SHP77 treated with DMSO at 0.1 percent for 48 hours (cell line): ENCODE results near the gene CEP164.
"Not testable (repeated sequence)": the region's sequence is repeated elsewhere in the genome, so short reads cannot be mapped to it uniquely, and the experiment has no call there.

Source experiments
- DNase-seq: peaks from one replicate; lab custom pipeline; 2025; lab: John Stamatoyannopoulos, UW

The CEP164 gene

GRCh38 chr11:117396970-117397369, 69.3 kb downstream of the CEP164 start:
- no peak for DNase-seq

GRCh38 chr11:117398618-117399017, 71.0 kb downstream of the CEP164 start:
- DNase-seq = not testable (repeated sequence)

- not testable (repeated sequence) for DNase-seq
Measured at GRCh38 chr11:117399100-117399840, 71.6 kb downstream of the CEP164 start.

- DNase-seq = not testable (repeated sequence)
Measured at GRCh38 chr11:117405898-117406297, 78.2 kb downstream of the CEP164 start.

- no peak for DNase-seq
Measured at GRCh38 chr11:117407016-117407415, 79.4 kb downstream of the CEP164 start.

GRCh38 chr11:117408356-117408755, 80.7 kb downstream of the CEP164 start:
- no peak for DNase-seq

GRCh38 chr11:117409511-117409910, 81.9 kb downstream of the CEP164 start:
- DNase-seq = no peak

GRCh38 chr11:117410238-117410637, 82.6 kb downstream of the CEP164 start:
- DNase-seq = no peak

GRCh38 chr11:117410861-117411710, 83.4 kb downstream of the CEP164 start:
- DNase-seq = no peak

- no peak for DNase-seq
Measured at GRCh38 chr11:117411736-117412135, 84.1 kb downstream of the CEP164 start.

- DNase-seq = no peak
Measured at GRCh38 chr11:117412176-117412575, 84.5 kb downstream of the CEP164 start.

GRCh38 chr11:117412653-117413275, 85.1 kb downstream of the CEP164 start:
- no peak for DNase-seq

GRCh38 chr11:117413616-117414015, 86.0 kb downstream of the CEP164 start:
- DNase-seq = no peak

- no peak for DNase-seq
Measured at GRCh38 chr11:117414724-117415123, 87.1 kb downstream of the CEP164 start.

- no peak for DNase-seq
Measured at GRCh38 chr11:117415358-117415896, 87.8 kb downstream of the CEP164 start.

GRCh38 chr11:117417342-117417741, 89.7 kb downstream of the CEP164 start:
- DNase-seq = no peak

- DNase-seq = no peak
Measured at GRCh38 chr11:117417856-117418255, 90.2 kb downstream of the CEP164 start.

- DNase-seq = no peak
Measured at GRCh38 chr11:117418737-117419481, 91.3 kb downstream of the CEP164 start.

GRCh38 chr11:117419482-117420142, 92.0 kb downstream of the CEP164 start:
- no peak for DNase-seq

GRCh38 chr11:117420143-117420485, 92.5 kb downstream of the CEP164 start:
- no peak for DNase-seq

GRCh38 chr11:117420598-117420997, 92.9 kb downstream of the CEP164 start:
- no peak for DNase-seq
